A204.1 (cell line): ENCODE data around the gene C16orf74.

Experiments used
- FAIRE-seq: peaks from 2 replicates; lab custom pipeline; 2012; peaks lifted over from hg19 to GRCh38; lab: Jason Lieb, UNC

C16orf74 gene

DNA sequence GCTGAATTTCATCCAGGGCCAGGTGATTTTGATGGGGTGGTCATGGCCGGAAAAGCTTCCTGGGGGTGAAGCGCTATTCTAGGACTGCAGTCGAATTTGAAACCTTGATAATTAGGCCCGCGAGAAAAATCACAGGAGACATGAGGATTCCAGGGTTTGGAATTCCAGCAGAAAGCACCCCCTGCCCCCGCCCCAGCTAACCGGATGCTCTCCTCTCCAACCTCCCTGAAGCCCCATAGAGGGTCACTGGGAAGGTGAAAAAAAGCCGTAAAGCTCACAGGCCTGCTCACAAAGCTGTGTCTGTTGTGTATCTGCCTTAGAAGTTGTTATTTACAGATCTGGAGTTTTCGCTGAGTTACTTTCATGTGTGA, 61.0 kb downstream of the C16orf74 start:
- no peak for FAIRE-seq

GRCh38 chr16:85689285-85689949, 61.5 kb downstream of the C16orf74 start:
- no peak for FAIRE-seq

- FAIRE-seq, result no peak
These were observed 62.2 kb downstream of the C16orf74 start, which contains the start of gene GINS2 for GRCh38 chr16:85688586-85689284. TSS of gene GINS2 (minus strand) at chr16:85688954. CDS start at chr16:85688898, 56 bp downstream.

DNA sequence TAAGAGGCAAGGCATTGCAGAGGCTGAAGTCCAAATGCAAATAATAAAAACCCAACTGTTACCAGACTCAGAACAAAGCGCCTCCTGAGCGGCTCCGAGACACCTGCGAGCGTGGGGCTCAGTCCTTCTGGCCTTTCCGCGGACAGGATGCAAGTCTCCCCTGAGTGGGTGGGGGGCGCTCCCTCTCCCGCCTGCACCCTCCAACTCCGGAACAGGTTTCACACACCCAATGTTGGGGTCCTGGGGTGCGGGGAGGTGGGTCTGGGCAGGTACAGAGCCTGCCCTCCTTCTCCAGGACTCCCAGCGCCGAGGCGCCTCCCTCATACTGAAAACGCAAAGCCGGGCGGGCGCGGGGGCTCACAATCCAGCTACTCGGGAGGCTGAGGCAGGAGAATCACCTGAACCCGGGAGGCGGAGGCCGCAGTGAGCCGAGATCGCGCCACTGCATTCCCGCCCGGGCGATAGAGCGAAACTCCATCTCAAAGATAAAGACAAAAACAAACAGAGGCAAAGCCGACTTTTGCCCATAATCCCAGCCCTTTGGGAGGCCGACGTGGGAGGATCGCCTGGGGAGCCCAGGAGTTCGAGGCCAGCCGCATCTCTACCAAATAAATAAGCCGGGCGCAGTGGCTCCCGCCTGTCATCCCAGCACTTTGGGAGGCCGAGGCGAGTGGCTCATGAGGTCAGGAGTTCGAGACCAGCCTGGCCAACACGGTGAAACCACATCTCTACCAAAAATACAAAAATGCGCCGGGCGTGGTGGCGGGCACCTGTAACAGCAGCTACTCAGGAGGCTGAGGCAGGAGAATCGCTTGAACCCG, 63.0 kb downstream of the C16orf74 start:
- no peak for FAIRE-seq

DNA sequence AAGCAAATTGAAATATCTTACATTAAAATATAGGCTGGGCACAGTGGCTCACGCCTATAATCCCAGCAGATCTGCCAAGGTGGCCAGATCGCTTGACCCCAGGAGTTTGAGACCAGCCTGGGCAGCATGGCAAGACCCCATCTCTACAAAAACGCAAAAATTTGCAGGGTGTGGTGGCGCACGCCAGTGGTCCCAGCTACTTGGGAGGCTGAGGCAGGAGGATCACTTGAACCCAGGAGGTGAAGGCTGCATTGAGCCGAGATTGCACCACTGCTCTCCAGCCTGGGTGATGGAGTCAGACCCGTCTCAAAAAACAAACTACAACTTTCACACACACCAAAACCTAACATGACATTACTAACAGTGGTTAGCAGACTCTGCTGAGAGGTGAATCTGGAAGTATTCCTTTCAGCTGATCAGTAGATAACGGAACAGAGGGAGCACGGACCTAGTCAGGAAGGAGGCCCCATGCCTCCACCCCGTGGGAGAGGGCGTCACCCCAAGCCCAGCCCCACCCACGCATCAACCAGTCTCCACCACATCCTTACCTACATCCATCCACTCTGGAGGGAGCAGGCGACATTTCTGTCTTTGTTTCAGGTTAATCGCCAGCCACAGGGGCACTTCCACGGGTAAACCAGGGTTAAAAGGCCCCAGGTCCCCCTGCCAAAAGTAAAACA, 63.8 kb downstream of the C16orf74 start:
- no peak for FAIRE-seq

- FAIRE-seq, result no peak
These were observed 65.6 kb downstream of the C16orf74 start for GRCh38 chr16:85685251-85685650.

DNA sequence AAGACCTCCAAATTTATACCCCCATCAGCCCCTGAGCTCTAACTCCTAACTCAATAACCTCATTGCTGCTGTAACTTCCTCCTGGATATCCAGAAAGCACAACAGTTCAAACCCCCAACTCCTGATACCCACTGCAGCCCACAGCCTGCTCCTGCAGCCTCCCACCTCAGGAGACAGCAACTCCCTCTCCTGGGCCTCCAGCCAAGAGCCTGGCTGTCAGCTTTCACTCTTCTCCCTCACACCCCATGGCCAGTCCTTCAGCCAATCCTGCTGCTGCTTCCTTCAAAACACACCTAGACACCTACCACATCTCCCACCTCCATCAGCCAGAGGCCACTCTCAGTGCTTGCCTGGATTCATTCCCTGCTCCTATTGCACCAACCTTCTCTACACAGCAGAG, 67.5 kb downstream of the C16orf74 start:
- no peak for FAIRE-seq

- no peak for FAIRE-seq
These were observed 68.4 kb downstream of the C16orf74 start for GRCh38 chr16:85682516-85682915.

DNA sequence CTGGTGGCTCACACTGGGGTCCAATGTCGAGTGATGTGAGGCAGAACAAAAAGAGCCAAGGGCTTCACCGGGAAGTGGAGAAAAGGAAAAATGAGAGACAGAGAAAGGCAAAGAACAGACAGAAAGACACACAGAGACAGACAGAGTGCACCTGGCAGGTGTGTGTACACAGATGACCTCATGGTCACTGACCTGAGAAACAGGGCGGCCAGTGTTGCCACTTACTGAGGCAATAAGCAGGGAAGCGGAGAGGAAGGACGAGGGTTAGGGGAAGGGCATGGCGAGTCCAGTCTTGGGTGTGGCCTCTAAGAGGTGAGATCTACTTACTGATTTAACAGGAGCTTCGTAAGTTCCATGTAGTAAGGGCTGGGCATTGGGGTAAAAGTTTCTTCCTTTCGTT, 69.6 kb downstream of the C16orf74 start:
- FAIRE-seq, result no peak

DNA sequence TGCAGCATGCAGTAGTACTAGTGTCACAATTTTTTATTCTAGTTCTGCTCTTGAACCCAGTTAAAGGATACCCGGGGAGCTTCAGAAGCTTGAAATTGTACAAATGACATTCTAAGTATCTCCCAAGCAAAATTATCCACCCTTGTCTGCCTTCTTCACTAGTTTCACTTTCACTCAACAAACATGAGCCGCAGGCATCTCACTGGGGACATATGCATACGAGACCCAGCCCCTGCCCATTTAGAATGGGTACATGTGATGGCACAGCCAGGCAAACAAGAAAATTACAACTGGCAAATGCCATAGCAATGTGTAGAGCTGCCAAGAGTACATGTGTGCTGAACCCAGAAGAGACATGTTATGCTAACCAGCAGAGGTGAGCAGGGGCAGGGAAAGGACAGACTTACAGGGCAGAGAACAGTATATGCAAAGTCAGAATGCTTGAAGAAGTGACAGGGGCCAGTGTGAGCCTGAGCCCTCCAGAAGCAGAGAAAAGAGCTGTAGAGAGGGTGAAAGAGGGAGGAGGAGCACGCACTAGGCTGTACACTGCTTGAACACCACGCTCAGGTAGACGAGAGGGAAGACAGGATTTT, 70.4 kb downstream of the C16orf74 start:
- no peak for FAIRE-seq

DNA sequence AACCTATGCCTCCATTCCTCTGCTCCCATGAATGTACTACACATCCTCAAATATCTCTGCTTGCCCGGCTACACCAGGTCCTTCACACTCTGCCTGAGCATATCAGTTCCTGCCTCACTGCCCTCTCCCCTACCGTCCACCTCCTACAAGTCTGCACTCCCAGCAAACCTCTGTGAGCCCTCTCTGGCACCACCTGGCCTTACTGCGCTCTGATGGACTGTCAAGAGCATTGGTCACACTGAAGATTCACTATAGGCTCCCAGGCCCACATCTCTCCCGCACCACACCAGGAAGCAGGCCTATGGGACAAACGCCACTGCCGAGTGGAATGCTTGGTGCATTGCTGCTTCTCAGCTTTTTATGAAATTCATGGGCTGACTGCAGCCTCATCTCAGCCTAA, 71.0 kb downstream of the C16orf74 start:
- FAIRE-seq, result no peak

GRCh38 chr16:85678821-85679220, 72.1 kb downstream of the C16orf74 start:
- no peak for FAIRE-seq

DNA sequence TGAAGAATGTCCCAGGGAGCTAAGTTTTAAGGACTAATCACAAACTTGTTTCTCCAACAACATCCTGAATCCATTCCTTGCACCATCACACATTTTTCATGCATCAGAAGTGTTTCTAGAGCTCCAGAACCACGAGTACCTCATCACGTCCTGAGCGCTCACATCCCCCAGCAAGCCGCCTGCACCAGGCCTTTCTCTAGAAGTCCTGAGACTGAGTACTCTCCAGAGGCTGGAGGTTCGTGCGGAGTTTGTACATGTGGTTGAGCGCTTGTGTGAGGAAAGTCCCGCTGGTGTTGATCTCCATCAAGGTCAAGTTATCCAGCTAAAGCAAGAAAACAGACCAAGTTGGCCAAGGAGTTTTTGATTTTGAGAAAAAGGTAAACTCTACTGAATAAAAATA, 72.9 kb downstream of the C16orf74 start:
- FAIRE-seq, result no peak

- no peak for FAIRE-seq
These were observed 73.4 kb downstream of the C16orf74 start for GRCh38 chr16:85677383-85677967.

DNA sequence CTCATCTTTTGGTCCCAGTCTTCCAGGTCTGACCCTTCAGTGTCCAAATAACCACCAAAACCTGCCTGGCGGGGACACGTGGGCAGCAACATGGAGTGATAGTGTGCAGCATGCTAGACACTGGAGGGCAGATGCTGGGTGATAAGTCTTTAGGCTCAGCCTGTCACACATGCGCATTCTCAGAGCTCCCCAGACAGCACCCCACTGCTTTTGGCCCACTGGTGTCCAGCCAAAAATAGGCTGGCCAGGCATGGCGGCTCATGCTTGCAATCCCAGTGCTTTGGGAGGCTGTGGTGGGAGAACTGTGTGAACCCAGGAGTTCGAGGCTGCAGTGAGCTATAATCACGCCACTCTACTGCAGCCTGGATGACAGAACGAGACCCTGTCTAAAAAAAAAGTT, 74.4 kb downstream of the C16orf74 start:
- no peak for FAIRE-seq

DNA sequence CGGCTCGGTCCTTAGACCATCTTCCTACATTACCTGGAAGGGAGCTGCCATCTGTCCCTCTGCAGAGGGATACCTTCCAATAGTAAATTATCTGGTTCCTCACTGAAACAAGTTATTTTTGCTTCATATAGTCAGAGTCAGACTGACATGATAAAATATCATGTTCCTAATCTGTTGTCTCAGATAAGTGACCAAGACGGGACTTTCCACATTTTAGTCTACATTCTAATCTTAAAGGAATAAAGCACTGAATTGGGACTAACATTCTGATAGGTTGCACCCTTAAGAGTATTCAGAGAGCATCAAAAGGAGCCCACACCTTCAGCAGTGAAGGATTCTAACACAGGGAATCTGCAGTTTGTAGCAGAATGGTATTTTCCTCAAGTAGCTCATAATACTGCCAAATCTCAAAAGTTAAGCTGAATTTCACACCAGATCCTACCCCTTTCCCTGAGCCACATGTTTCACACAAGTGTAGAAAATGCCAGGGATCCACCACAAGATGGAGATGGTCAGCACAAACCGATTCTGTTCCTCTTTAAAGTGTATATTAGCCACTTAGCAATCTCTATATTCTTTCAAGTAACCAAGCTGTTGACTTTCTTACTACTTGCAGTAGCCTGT, 75.5 kb downstream of the C16orf74 start:
- no peak for FAIRE-seq

DNA sequence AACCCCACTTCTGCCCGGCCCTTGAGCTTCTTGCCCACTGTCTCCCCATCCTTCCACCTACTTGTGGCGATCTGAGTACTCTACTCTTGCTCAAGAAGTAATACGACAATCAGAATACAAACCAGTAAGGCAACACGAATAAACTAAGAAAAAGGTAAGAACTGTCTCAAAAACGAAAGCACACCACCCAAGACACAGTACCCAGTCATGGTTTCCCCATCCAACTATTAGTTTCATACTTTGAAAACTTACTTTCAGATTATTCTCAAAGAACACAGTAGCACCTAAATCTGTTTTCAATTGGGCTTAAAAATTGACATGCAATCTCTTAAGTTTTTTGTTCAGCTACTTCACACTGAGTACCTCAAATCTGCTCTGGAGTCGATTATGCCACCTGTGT, 76.1 kb downstream of the C16orf74 start:
- no peak for FAIRE-seq

DNA sequence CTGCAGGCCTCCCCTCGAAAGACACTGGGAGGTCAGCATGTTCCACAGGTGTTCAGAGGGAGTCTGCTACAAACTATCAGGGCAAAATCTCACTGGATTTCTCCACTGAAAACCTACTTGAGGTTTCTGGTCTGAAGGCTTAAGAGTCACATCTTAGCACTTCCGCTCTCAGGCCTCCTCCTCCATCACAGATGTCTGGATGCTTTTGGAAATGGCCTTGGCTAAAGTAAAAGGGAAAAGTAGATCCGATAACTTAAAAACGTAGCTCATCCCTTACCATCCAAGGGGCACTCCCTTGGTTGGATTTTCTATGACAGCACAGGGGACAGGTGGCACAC, 76.5 kb downstream of the C16orf74 start:
- no peak for FAIRE-seq

DNA sequence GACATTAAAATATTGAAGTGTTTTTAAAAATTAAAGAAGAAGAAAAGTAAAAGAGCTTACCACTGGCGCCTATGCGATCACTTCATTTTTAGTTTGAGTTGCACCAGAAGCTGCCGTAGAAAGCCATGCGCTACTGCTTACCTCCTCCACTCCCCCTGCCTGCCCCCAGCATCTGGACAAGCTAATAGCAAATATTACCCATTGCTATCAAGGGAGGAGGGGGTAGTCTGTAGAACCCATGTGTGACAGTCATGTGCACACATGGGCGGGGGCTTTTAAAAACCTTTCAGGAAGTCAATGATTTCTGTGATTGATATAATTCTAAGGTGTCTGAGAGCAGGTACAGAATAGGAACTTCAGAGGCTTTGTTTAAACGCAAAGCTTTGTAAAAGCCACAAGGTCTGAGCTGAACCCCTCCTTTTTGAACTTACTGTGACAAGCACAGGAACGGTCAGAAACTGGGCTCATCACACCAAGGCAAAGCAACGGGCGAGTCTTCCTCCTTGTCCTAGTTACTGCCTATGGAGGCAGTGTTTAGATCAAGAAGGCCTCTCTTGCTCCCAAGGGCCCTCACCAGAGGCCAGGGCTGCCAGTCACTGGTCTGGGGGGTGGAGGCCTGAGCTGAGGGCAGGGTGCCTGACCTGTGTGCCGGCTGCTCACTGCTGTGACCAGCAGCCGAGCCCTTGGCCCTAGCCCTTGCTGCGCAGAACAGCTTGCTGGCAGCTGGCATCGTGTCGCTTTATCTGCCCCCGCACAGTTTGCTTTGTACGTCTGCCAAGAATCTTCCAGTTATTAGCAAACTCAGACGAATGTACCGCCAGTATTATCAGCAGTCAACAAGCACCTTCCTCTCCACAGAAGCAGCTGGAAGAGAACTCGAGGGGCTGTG, 77.1 kb downstream of the C16orf74 start:
- FAIRE-seq, result no peak

- no peak for FAIRE-seq
These were observed 80.1 kb downstream of the C16orf74 start for GRCh38 chr16:85670840-85671239.
